ENCODE results near the gene ADAMTS9. TPM values are rescaled to one million over a fixed set of nuclear protein-coding genes. Genes with fewer than 3 reads are reported as not detected.

The ADAMTS9 gene
- total RNA-seq, 2 donors from 2014 or later, result 27.2 to 54.7 TPM

- ATAC-seq, result no peak
Observed at GRCh38 chr3:64642327-64643151, 45.3 kb downstream of the ADAMTS9 start.

GRCh38 chr3:64638981-64639481 lies 48.8 kb downstream of the ADAMTS9 start:
- DNase-seq (no peak), ATAC-seq (no peak)
- peaks cover 4% of the 10 kb centered on the region for H3K4me1 ChIP-seq
- WGBS, 2 donors, result 78 to 92% methylated on average over 3 of the region's 3 CpGs
- H3K4me3 ChIP-seq, result no peak overlapping the region
- no peaks in the 10 kb centered on the region for H3K36me3 ChIP-seq (replicated peaks in 1 of 2; ENCODE audit: insufficient read depth in 1 of 2, low read depth in 2 of 2)
- no peak overlapping the region for H3K27ac ChIP-seq
- TF ChIP-seq POLR2A (IDR thresholded peaks at IDR 0.05), result no peak
- TF ChIP-seq, protein P1, sequence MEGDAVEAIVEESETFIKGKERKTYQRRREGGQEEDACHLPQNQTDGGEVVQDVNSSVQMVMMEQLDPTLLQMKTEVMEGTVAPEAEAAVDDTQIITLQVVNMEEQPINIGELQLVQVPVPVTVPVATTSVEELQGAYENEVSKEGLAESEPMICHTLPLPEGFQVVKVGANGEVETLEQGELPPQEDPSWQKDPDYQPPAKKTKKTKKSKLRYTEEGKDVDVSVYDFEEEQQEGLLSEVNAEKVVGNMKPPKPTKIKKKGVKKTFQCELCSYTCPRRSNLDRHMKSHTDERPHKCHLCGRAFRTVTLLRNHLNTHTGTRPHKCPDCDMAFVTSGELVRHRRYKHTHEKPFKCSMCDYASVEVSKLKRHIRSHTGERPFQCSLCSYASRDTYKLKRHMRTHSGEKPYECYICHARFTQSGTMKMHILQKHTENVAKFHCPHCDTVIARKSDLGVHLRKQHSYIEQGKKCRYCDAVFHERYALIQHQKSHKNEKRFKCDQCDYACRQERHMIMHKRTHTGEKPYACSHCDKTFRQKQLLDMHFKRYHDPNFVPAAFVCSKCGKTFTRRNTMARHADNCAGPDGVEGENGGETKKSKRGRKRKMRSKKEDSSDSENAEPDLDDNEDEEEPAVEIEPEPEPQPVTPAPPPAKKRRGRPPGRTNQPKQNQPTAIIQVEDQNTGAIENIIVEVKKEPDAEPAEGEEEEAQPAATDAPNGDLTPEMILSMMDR (IDR thresholded peaks at IDR 0.05), result no peak
- H3K9me3 ChIP-seq, result no peaks in the 10 kb centered on the region
- H3K27me3 ChIP-seq, result no peaks in the 10 kb centered on the region
- intact Hi-C loops (cut with DNase I), result no loop called here

More at GRCh38 chr3:64642327-64643151, 45.3 kb downstream of the ADAMTS9 start:
- intact Hi-C loops (cut with DNase I), result no loop called here
- Histone ChIP-seq H3K9me3 (no peaks in the 10 kb centered on the region), H3K4me3 (no peak overlapping the region), H3K36me3 (replicated peaks in 1 of 2; ENCODE audit: insufficient read depth in 1 of 2, low read depth in 2 of 2) (no peaks in the 10 kb centered on the region), H3K27me3 (no peaks in the 10 kb centered on the region), H3K27ac (no peak overlapping the region), H3K4me1 (peaks cover 4% of the 10 kb centered on the region)
- 86 to 89% methylated on average over 16 to 18 of the region's 18 CpGs for WGBS, 2 donors
- no peak for DNase-seq
- TF ChIP-seq POLR2A (IDR thresholded peaks at IDR 0.05), result no peak
- TF ChIP-seq, protein P1 (IDR thresholded peaks at IDR 0.05), result no peak

GRCh38 chr3:64638511-64638910 lies 49.3 kb downstream of the ADAMTS9 start:
- 53 to 91% methylated on average over 3 of the region's 3 CpGs for WGBS, 2 donors
- no peak for ATAC-seq
- intact Hi-C loops (cut with DNase I), result no loop called here

GRCh38 chr3:64634417-64634816 lies 53.4 kb downstream of the ADAMTS9 start:
- H3K27me3 ChIP-seq, result no peaks in the 10 kb centered on the region
- DNase-seq (no peak), ATAC-seq (no peak)
- no peak overlapping the region for H3K4me3 ChIP-seq
- H3K4me1 ChIP-seq, result no peaks in the 10 kb centered on the region
- 72 to 84% methylated on average over 6 of the region's 6 CpGs for WGBS, 2 donors
- no peaks in the 10 kb centered on the region for H3K36me3 ChIP-seq (replicated peaks in 1 of 2; ENCODE audit: insufficient read depth in 1 of 2, low read depth in 2 of 2)
- H3K9me3 ChIP-seq, result no peaks in the 10 kb centered on the region
- no peak for TF ChIP-seq POLR2A (IDR thresholded peaks at IDR 0.05)
- TF ChIP-seq, protein P1 (IDR thresholded peaks at IDR 0.05), result no peak
- no peak overlapping the region for H3K27ac ChIP-seq
- intact Hi-C loops (cut with DNase I), result no loop called here

More at GRCh38 chr3:64638511-64638910, 49.3 kb downstream of the ADAMTS9 start:
- TF ChIP-seq POLR2A (IDR thresholded peaks at IDR 0.05), result no peak
- TF ChIP-seq, protein P1 (IDR thresholded peaks at IDR 0.05), result no peak
- no peaks in the 10 kb centered on the region for H3K9me3 ChIP-seq
- H3K4me1 ChIP-seq, result peaks cover 4% of the 10 kb centered on the region
- no peak overlapping the region for H3K4me3 ChIP-seq
- no peak overlapping the region for H3K27ac ChIP-seq
- H3K27me3 ChIP-seq, result no peaks in the 10 kb centered on the region
- H3K36me3 ChIP-seq (replicated peaks in 1 of 2; ENCODE audit: insufficient read depth in 1 of 2, low read depth in 2 of 2), result no peaks in the 10 kb centered on the region
- no peak for DNase-seq
